GM21737 (cell line): ENCODE measurements around the gene FGD5.

Experiments
- ATAC-seq: cut with Tn5 transposase; IDR thresholded peaks from one replicate; pipeline ENCODE4 v1.9.1; 2021; ENCODE audit warnings: mild to moderate bottlenecking, moderate library complexity; ENCODE audit not compliant: unreplicated experiment

Gene FGD5

GRCh38 chr3:14789221-14789620 lies 29.5 kb upstream of the FGD5 start:
- ATAC-seq, result no peak

DNA sequence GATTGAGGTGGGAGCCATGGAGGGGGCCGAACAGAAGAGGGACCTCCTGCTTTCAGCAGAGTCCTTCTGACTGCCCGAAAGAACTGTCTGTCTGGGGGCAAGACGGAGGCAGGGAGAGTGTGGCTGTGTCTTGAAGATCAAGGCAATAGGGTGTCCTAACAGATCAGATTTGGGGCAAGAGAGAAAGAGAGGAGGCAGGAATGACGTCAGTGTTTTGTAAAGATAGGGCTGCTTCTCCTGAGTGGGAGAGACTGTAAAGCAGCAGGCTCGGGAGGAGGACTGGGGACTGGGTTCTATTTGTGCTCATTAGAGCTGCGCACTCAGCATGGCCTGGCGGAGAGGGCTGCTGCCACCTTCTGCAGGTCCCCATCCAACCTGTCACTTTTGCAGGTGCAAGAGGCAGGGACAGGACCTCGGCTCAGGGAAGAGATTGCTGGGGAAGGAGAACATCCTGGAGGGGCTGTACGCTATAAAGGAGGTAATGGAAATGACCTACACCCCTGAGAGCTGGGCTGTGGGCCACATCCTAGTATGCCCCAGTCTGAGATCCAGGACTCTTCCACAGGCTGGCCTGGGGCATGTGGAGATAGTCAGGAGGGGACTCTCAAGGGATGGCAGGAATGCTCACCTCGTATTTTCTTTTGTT lies 29.0 kb upstream of the FGD5 start:
- ATAC-seq, result no peak

DNA sequence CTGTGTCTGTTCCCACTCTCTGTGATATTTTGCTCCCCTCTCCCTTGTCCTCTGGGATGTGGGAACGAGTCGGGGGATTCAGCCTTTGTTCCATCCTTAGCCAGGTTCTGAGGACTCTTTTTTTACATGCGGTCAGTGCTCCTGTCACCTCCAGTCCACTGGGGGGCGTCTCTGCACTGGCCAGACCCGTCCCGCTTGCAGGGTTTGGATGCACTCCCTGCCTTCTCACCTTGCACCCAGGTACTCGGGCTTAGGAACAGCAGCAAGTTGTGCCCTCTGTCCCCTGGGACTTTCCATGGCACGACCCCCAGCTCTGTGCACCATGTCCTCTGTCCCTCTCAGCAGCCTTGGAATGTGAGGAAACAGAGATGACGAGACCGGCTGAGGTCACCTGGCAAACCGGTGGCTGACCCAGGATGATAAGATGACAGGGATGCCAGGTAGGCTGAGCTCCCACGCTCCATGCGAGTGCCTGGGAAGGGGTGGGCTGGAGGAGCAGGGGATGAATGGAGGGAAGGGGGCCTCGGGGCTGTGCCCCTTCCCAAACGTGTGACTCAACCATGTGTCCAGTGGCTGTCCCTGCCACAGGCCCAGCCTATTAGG lies 27.3 kb upstream of the FGD5 start:
- ATAC-seq, result no peak

DNA sequence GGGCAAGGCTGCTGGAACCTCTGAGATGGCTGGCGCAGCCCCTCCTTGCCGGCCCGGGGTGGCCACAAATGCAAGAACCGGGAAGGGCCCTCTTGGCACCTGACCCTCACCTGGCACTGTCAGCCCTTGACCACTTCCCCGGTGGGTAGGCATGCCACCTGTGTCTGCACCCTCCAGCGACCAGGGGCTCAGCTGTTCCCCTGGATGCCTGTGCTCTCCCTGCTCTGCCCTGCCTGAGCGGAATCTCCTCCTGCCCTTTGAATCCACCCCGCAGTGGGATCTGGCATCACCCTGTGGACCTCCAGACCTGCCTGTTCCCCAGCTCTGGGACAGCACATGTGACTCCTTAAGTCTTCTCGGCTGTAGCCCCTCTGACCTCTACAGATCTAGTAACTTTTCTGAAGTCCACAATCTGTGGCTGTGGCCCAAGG lies 26.1 kb upstream of the FGD5 start:
- ATAC-seq, result no peak

GRCh38 chr3:14793126-14793857 lies 25.5 kb upstream of the FGD5 start:
- ATAC-seq, result no peak

DNA sequence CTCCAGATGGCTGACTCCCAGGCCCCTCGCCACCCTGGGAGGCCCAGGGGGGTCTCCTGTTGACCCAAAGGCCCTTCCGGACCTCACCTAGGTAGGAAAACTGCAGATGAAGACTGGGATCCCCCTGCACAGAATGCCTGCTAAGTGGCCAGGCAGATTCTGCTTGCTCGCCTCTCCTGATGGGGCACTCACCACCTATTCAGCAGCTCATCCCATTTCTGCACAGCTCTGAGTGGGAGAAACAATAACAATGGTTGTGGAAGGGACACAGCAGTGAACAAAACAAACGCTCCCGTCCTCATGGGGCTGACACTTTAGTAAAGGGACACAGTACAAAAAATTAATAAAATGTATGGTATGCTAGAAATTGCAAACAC lies 24.9 kb upstream of the FGD5 start:
- ATAC-seq, result no peak

DNA sequence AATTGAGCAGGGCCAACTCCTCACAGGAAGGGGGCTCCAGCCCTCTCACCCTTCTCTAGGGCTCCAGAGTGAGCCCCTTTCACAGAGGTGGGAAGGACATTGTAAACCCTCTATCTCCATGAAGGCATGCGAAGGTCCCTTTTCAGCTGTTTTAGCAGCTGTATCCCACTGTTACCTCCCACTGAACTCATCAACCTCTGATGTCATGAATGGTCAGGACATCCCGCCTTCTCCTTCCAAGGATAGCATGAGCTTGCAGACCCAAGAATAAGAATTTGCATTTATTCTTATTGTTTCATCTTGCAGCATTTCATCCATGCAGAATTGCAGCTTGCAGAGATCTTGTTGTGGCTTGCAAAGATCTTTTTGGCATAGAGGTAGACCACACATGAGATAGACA lies 24.3 kb upstream of the FGD5 start:
- no peak for ATAC-seq

GRCh38 chr3:14795996-14796395 lies 22.8 kb upstream of the FGD5 start:
- ATAC-seq, result no peak

DNA sequence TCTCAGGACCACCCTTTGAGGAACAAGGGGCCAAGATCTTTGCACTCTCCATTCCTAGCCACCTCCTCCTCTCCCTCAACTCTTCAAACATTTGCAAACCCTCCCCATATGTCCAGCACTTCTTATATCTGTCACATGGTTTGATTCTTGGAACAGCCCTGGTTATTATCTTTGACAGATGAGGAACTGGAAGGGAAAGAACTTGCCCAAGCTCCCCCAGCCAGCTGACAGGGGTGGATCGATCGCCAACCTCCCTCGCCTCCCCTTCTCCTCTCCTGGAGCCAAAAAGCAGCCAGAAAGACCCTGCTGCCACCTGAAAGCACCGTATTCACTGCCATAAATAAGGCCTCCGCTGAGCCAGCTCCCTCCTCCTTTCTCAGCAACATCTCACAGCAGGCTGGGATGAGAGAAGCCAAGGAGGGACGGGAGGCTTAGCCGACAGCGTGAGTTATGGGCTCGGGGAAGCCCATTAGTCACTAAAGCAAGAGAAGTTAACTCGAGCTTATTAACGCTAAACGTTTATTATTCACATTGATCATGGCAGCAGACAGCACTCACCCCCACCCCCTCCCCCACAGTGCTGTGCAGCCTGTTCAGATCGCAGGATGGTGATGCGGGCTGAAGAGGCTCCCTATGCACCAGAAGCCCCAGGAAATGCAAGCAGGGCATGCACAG lies 22.2 kb upstream of the FGD5 start:
- ATAC-seq, result no peak

DNA sequence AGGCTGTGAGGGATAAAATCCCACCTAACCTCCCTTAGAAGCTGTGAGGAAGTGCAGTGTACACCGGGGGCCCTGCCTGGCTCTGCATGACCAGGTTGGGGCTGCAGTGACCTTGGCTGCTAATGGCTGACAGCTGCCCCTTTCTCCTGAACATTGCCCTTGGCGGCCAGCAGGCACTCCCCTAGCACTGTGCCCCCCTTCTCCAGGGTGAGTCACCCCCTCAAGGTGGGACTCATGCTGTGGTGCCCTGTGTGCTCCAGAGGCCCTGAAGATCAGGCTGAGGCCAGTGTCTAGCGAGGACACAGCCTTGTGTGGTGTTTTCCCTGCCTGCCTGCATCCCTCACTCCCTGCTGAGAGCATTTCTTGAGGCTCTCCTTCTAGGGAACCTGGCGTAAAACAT lies 21.0 kb upstream of the FGD5 start:
- no peak for ATAC-seq

DNA sequence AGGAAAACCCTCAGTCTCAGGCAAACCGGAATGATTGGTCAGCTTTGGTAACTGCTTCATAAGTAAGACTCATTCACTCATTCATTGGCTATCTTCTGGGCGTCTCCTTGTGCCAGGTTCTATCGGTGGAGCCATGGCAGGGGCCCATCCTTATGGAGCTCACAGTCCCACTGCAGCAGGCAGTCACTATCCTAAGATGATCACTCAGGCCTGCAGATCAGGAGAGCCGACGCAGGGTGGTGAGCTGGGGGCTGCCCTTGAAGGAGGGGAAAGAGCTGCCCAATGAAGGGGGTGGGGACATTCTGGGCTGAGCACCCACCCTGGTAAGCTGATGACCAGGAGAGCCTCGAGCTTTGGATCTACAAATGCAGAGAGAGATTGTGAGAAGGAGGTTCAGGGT lies 20.5 kb upstream of the FGD5 start:
- no peak for ATAC-seq

DNA sequence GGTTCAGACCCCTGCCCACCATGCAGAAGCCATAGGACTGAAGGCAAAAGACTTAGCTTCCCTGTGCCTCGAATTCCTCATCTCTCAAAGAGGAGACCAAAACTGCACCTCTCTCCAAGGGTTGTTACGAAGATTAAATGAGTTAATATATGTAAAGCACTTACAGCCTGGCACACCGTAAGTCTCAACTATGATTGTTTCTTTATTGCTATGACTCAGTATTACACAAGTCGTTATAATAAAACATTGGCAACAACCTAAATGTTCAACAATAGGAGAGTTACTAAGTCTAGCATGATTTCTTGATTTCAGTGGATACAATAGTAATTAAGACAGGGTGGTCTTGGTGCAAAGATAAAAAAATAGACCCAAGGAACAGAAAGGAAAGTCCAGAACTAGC lies 19.6 kb upstream of the FGD5 start:
- ATAC-seq, result no peak

DNA sequence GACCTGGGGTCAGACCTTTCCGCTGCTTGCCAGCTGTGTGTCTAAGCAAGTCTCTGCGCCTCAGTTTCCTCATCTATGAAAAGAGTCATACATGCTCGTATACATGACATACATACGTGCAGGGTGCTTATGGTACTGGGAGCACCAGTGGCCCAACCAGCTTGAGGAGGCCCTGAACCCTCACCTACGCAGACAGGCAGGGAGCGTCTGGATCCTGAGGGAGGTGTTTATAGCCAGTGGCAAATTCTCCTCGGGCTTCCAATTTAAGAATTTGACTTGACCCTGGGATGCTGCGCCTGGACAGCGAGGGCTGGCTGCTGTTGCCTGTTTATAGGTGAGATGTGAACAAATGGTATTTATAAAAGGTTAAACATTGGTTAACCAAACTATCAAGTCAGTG lies 17.7 kb upstream of the FGD5 start:
- ATAC-seq, result no peak

DNA sequence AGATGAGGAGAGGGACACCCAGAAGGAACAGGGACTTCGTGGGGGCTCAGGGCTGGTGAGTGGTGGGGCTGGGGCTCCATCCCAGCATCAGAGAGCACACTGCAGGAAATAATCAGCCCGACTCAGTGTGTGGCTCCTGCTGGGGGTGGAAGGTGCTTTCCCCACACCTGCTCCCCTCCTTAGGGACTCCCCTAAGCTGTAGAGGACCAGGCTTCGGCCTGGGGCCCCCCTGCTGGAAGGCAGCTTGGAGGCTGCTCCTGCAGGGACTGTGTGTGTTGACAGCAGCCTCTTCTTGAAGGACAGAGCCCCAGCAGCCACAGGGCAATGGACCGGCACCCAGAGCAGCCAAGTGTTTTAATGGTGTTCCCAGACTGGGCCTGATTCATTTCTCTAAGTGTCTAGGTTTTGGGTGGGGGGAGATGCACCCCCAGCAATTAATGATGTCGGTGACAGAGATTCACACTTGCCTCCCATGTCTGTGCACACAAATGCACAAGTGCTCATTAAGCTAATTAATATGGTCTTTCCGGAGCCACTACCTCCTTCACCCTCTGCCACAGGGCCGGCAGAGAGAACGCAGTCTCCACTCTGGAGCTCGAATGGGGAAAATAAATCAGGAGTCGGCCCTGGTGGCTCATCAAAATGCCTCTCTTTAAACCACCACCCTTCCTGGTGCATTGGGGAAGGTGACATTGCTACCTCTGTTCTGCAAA lies 16.9 kb upstream of the FGD5 start:
- no peak for ATAC-seq

DNA sequence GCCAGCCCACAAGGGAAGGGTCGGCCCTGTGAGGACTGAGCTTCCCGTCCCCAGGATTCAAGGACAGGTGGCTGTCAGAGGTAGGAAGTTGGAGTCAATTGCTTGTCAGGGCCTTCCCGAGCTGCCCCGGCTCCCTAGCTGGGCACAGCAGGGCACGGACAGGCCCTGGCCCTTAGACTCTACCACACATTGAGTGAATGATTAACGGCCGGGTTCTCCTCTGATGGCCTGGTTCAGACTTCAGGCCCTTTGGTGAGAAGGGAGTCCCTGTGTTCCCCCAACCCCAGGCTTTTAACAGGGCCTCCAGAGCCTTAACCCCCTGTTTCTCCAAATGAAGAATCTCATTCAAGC lies 16.4 kb upstream of the FGD5 start:
- ATAC-seq, result no peak

GRCh38 chr3:14803101-14803980 lies 15.4 kb upstream of the FGD5 start:
- ATAC-seq, result no peak

- no peak for ATAC-seq
These were observed 14.6 kb upstream of the FGD5 start for GRCh38 chr3:14803981-14804834.

GRCh38 chr3:14804835-14805780 lies 13.7 kb upstream of the FGD5 start:
- ATAC-seq, result no peak
